ENCODE data around the gene PLAU.
"Not testable (repeated sequence)": the region's sequence is repeated elsewhere in the genome, so short reads cannot be mapped to it uniquely, and the experiment has no call there.

Gene PLAU

DNA sequence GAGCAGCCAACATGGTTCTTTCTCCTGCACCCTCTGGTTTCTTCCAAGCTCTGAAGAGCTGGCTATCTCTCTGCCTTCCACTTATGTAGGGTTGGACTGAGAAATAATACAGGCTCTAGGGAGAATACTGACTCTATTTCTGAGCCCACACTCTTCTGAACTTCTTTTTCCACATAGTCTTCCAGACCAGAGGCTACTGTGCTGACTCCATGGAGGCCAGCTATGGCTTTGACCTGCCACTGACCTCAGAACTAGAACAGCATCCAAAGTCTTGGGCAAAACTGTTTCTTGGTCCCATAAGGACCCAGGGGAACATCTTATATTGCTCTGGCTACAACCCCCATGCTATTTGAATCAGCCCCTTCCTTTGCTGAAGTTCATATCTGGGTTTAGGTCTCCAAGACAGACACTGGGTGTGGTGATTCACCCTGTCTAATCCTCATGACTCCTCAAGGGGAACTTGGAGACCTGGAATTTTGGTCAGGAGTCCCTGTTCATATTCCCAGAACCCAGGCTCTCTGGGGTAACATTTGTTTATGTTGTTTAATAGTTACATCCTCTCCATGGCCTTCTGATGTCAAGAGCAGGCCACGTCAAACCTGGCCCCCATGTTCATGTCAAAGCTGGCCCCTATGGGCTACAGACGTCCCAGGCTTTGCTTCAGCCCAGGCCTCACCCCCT, 12.1 kb upstream of the PLAU start:
- DNase-seq (ENCODE audit: low read depth), result no peak

DNA sequence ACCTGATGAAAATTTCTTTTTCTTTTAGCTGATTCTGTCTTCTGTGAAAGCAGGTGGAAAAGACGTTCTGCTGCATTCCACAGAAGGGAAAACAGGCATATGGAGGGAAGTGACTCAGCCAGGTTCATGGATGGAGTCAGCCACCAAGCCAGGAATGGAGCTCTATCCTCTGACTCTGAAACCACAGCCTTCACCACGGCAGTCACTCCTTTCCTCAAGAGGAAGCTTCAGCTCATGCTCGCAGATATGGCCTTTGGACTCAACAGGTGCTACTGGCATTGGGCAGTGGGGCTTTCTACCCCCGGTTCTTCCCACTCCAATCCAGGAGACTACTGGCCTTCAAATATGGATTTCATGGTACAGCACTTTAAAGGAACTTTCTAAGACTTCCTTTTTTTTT, 11.5 kb upstream of the PLAU start:
- DNase-seq (ENCODE audit: low read depth), result no peak

DNA sequence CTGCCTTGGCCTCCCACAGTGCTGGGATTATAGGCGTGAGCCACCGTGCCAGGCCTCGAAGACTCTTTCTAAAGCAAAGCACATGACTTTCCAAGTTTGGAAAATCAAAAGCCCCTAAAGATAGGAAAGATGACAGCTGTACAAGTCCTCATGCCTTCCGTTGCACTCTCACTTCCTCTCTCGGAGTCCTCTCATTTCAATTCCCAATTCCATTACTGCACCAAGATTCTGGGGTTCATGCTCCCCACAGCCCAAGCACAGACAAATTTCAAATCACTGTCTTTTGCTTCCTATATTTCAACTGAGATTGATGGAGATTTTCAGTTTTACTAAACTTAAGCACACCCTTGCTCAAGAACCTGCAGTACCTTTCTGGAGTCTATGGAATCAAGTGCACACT, 10.9 kb upstream of the PLAU start:
- no peak for DNase-seq (ENCODE audit: low read depth)

DNA sequence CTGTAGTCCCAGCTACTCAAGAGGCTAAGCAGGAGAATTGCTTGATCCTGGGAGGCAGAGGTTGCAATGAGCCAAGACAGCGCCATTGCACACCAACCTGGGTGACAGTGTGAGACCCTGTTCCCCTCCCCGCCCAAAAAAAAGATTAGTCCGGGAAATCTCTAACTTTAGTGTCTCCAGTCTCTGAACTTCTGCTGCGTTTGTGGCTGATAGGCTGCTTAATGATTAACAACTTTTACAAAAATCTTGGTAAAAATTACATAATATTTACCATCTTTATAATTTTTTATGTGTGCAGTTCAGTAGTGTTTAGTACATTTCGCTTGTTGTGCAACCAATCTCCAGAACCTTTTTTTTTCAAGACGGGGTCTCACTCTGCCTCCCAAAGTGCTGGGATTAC, 9.7 kb upstream of the PLAU start:
- DNase-seq (ENCODE audit: low read depth), result no peak

DNA sequence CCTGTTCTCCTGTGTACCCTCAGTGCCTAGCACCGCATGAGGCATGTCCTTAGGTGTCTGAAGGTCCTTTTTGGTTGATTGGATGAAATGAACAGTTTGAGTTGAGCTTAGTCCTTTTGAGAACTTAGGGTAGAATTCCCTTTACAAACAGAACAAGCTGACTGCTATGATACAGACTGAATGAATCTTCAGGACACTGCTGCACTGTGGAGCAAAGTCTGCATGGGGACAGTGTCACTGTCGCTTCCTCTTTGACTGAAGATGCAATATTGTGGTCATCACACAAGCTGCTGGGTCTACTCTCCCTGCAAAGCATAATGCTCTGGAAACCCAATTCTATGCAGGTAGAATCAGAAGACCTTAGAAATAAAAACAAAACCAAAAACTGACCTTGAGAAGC, 8.6 kb upstream of the PLAU start:
- no peak for DNase-seq (ENCODE audit: low read depth)

DNA sequence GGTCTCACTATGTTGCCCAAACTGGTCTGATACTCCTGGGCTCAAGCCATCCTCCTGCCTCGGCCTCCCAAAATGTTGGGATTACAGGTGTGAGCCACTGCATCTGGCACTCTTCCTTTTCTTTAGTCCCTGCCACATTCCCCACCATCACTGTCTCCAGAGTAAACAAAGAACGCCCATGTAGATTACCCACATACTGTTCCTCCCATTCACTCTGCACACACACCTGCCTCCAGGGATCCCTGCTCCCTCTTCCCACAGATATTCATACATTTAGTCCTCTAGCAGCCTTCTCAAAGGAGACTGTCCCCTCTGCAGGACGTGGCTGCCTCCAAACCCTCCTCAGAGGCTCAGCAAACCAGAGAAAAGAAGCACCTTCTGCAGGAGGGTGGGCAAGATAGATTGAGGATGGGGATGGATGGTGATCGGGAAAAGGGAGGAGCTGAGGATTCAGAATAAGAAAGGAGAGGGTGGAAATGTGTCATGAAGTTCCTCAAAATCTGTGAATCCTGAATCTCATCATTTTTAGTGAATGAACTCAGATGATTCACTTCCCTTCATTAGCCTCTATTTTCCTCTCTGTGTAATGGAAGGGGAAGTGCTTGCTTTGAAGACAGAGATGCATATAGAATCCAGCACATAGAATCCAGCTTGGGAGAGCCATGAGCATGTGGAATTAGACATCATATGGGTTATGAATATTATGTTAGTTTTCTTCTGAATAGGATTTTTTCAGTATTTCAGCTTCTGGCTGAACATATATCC, 5.5 kb upstream of the PLAU start:
- no peak for DNase-seq (ENCODE audit: low read depth)

DNA sequence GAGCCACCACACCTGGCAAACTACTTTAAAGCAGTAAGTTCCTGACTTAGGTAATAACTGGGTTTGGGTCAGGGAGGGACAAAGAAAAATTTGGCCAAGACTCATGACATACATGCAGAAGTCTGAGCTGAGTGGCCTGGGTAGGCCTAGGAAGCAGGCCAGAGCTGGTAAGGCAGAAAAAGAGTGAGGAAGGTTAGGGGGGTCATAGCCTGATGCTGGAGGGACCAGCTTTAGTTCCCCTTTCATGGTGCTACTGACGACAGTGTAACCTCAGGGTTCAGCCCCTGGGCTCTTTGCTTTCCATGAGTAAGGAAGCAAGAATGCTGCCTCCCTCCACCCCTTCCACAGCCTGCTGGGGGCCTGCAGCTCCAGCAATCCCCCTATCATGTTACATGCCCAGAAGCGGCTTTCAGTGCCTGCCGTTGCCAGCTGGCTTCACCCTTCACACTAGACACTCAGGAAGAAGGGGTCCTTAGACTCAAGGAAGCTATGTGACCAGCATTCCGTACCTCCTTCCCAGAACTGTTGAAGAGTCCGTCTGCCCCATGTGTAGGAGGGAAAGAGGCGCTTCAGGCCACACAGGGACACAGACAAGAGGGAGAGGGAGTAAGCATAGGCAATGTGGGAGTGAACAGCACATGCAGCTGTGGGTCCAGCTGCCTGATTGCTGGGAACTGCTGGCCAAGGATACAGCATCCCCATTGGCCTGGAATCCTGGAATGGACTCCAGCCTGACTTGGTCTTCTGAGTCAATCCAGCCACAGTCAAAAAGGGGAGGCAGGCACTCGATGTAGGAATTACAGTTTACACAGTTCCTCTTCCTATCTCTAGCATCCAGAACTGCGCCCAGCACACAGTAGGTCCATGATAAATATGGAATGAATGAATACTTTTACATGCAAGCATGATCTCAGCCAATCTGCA, 4.1 kb upstream of the PLAU start:
- DNase-seq (ENCODE audit: low read depth), result no peak

DNA sequence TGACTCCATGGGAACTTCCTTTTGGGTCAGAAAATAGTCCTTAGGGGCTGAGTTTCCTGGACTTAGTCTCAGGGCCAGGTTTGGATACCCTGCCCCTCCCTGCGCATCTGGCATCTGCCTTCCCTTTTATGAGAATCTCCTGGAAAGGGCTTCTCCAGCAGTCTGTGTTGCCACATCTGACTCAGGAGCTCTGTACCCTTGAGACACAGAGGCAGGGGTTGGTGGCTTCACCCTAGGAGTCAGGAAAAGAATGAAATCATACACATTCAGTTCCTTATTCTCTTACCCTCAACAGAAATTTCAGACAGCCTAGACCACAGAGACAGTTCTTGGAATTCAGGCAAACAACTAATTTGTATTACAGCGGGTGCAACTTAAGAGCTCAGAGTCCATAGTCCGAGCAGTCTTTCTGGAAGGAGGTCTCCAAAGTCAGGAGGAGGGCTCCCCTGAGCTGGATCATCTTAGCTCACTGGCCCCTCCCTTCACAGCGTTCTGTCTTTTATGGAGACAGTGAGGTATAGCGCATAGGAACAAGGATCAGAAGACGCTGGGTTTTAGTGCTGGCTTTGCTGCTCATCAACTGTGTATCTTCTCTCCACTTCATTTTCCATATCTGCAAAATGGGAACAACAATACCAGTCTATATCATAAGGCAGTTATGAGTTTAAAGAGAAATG, 3.0 kb upstream of the PLAU start:
- no peak for DNase-seq (ENCODE audit: low read depth)

DNA sequence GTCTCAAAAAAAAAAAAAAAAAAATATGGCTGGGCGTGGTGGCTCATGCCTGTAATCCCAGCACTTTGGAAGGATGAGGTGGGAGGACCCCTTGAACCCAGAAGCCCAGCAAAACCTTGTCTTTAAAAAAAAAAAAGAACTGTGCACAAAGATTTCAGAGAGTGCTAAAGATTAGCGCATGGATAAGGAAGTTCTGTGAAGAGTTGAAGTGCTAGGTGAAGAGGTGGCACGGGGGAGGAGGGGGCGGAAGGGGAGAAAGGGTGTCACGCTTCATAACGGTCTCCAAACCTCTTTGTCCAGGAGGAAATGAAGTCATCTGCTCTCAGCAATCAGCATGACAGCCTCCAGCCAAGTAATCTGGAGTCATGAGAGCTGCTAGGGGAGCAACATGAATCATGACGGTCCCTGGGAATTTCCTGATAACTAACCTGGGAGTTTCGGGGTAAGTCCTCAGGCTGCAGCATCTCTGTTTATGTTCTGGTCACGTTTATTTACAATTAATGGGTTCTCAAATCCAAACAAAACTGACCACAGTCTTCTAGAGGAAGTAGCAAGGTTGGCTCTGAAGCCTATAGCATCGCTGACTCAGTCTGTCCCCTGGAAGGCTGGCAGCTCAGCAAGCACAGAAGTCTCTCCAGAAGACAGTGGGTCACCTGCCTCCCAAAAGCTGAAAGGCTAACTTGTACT, 1.9 kb upstream of the PLAU start:
- DNase-seq (ENCODE audit: low read depth), result peak; percentile 48

DNA sequence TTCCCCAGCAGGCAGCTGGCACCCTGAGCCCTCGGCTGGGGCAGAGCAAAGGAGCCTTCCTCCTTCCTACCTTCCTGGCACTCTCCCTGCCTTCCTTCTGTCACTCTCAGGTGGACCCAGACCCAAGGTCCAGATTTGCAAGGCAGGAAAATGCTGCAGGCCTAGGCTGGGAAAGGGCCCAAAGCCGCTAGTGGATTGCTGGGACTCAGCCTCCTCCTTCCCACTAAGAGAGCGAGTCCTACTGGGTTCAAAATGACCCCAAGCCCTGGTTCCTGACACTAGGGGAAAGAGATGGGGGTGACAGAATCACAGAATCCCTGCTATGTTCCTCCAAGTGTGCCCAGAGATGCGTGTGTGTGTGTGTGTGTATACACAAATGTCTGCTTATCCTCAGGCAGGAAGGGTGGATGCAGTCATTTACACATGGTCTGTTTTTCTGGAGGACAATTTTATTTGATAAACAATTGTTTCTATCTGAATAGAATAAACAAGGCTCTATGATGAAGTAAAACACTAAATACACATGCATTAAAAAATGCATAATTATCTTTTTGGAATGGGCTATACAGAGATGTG, 1.3 kb upstream of the PLAU start:
- DNase-seq (ENCODE audit: low read depth), result no peak

DNA sequence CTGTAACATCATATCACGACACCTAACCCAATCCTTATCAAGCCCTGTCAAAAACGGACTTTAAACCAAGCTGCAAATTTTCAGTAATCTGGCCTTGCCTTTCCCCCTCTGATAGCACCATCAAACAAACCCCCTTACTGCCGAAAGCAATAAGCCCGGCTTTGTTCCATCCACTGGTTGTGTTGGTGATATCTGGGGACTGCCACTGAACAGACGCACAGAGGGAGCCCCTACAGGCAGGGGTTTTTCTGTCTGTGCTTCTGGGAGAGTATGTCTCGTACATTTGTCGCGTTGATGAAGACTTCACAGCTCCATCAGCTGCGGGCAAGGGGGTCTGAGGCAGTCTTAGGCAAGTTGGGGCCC, 550 bp upstream of the PLAU start:
- DNase-seq (ENCODE audit: low read depth), result no peak

DNA sequence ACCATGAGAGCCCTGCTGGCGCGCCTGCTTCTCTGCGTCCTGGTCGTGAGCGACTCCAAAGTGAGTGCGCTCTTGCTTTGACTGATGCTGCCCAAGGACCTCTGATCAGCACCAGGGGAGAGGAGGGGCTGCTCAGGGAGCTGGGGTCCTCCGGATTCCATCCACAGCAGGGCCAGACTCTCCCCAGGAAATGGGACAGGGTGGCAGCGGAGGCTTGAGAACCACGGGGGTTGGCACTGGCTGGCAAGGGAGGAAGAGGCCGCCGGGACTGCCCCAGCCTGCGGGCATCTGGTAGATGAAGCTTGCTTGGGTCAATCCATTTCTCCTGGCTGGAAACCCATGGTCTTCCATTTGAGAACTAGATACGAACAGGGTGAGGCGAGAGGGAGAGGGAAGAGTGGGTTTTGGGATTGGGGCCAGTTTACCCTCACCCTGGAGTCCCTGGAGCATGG, 647 bp downstream of the PLAU start:
- no peak for DNase-seq (ENCODE audit: low read depth)

DNA sequence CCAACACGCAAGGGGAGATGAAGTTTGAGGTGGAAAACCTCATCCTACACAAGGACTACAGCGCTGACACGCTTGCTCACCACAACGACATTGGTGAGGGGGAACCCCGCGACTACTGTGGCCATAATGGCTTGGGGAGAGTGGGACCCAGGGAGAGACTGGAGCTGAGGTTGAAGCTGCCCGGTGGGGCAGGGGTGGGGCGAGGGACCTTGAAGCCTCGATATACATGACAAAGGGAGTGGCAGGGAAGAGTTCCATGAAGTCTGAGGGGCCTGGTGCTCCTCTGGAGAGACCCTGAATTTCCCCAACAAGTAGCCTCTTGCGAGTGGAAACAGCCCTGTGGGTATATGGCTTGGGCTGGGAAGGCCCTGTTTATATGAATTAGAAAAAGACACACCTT, 3.1 kb downstream of the PLAU start:
- DNase-seq (ENCODE audit: low read depth), result no peak

DNA sequence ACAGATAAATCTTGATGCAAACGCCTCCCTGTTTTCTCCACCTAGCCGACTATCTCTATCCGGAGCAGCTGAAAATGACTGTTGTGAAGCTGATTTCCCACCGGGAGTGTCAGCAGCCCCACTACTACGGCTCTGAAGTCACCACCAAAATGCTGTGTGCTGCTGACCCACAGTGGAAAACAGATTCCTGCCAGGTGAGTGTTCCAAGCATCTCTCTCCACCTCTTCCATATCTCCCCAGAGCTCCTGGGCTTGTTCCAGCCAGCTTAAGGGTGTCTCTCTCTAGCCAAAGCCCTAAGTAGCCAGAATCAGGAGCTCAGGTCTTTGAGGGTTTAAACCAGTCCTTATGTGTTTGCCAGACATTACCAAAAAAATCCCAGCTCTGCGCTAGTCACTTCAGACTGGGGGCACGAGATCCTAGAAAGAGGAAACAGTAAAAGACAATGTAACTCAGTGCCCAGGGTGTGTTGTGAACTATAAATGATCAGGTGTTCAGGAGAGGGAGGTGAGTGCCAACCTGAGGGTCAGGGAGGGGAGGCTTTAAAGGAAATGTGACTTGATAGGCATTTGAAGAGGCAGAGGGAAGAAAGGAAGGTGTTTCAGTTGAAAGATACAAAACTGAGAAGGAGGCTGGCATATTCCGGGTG, 4.4 kb downstream of the PLAU start:
- no peak for DNase-seq (ENCODE audit: low read depth)

DNA sequence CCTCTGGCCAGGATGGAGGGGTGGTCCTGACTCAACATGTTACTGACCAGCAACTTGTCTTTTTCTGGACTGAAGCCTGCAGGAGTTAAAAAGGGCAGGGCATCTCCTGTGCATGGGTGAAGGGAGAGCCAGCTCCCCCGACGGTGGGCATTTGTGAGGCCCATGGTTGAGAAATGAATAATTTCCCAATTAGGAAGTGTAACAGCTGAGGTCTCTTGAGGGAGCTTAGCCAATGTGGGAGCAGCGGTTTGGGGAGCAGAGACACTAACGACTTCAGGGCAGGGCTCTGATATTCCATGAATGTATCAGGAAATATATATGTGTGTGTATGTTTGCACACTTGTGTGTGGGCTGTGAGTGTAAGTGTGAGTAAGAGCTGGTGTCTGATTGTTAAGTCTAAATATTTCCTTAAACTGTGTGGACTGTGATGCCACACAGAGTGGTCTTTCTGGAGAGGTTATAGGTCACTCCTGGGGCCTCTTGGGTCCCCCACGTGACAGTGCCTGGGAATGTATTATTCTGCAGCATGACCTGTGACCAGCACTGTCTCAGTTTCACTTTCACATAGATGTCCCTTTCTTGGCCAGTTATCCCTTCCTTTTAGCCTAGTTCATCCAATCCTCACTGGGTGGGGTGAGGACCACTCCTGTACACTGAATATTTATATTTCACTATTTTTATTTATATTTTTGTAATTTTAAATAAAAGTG, 6.0 kb downstream of the PLAU start:
- no peak for DNase-seq (ENCODE audit: low read depth)

DNA sequence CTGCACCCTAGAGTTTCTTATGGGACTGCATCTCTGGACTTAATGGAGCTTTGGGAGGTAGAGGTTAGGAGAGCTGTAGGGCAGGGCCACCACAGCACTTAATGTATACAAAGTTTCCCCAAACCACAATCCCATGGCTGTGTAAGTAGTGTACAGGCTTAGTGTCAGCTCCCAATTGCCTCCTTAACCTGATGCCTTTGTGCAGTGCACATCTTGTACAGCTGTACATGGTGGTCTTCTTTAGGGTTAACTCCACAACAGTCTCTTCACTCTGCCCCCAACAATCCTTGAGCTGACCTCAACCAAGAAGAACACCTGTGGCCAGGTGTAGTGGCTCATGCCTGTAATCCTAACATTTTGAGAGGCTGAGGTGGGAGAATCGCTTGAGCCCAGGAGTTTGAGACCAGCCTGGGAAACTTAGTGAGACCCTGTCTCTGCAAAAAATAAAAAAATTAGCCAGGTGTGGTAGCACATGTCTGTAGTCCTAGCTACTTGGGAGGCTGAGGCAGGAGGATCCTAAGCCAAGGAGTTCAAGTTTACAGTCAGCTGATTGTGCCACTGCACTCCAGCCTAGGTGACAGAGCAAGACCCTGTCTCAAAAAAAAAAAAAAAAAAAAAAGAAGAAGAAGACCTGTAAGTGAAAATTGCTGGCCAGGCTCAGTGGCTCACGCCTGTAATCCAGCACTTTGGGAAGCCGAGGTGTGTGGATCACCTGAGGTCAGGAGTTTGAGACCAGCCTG, 6.8 kb downstream of the PLAU start:
- DNase-seq (ENCODE audit: low read depth), result no peak

DNA sequence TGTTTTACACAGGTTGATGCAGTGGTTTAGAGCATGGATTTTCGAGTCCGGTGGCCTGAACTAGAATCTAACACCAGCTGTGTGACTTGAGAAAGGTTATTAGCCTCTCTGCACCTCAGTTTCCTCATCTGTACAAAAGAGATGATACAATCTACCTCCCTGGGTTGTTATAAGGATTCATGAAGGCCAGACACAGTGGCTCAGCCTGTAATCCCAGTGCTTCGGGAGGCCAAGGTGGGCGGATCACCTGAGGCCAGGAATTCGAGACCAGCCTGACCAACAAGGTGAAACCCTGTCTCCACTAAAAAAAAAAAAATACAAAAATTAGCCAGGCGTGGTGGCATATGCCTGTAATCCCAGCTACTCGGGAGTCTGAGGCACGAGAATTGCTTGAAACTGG, 8.5 kb downstream of the PLAU start:
- DNase-seq (ENCODE audit: low read depth), result not testable (repeated sequence)

DNA sequence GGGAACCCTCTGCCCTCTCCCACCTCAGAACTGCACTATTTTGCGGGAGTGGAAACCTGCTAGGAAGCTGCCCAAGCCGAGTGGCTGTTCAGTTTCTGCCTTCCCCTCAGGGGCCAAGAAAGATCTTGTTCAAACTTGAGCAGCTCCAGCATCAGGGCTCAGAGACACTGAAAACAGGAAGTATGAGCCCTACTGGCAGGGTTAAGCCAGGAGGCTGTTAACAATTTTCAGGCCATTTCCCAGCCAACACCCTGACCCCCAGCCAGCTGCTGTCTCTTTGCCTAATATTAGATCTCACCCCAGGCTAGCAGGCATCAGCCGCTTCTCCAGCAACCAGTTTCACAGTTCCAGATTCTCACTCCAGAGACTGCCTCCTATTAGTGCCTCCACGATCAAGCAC, 9.2 kb downstream of the PLAU start:
- DNase-seq (ENCODE audit: low read depth), result no peak

All from activated gamma-delta T cell treated with anti-CD3 and anti-CD28 coated beads, Interleukin-2, amount 50 U/mL, for 16 hours (primary cell).